NT2/D1 (cell line): ENCODE data around the gene CHP2.
A peak's percentile ranks its signal among the peaks of the same experiment; 100 is the strongest.
"Not testable (repeated sequence)": the region's sequence is repeated elsewhere in the genome, so short reads cannot be mapped to it uniquely, and the experiment has no call there.

Source experiments
- DNase-seq: peaks from one replicate; pipeline ENCODE4 v3.0.0-alpha.2; 2011; ENCODE audit warnings: low read depth, low spot score
- H3K27me3 ChIP-seq: 2 replicates; pipeline ENCODE4 v1.6.0; 2011; ENCODE audit warnings: mild to moderate bottlenecking; ENCODE audit not compliant: insufficient read length, insufficient read depth
- H3K36me3 ChIP-seq: 2 replicates; pipeline ENCODE4 v1.6.1; 2011; ENCODE audit warnings: mild to moderate bottlenecking, low read length, mixed read lengths; ENCODE audit not compliant: insufficient read depth, insufficient read length
- H3K4me1 ChIP-seq: 2 replicates; pipeline ENCODE4 v1.5.1; 2011; ENCODE audit not compliant: insufficient read depth, insufficient read length
- H3K4me3 ChIP-seq: 2 replicates; pipeline ENCODE4 v1.5.1; 2011; ENCODE audit warnings: low read depth; ENCODE audit not compliant: insufficient read length
- H3K9ac ChIP-seq: 2 replicates; pipeline ENCODE4 v1.6.0; 2011; ENCODE audit warnings: low read depth; ENCODE audit not compliant: insufficient read length
- H3K9me3 ChIP-seq: 2 replicates; pipeline ENCODE4 v1.5.1; 2011; ENCODE audit warnings: mild to moderate bottlenecking, low read length; ENCODE audit not compliant: insufficient read depth
- SUZ12 ChIP-seq: IDR thresholded peaks from 2 replicates; pipeline ENCODE4 v1.6.1; 2011; ENCODE audit not compliant: insufficient read length, insufficient read depth; ENCODE audit errors: extremely low read depth
- YY1 ChIP-seq: IDR thresholded peaks from 2 replicates; pipeline ENCODE4 v1.6.1; 2011; ENCODE audit not compliant: insufficient read length, insufficient read depth
- ZNF274 ChIP-seq: IDR thresholded peaks from 2 replicates; pipeline ENCODE4 v1.6.1; 2011; ENCODE audit warnings: mild to moderate bottlenecking, low read depth, low read length

Gene CHP2

DNA sequence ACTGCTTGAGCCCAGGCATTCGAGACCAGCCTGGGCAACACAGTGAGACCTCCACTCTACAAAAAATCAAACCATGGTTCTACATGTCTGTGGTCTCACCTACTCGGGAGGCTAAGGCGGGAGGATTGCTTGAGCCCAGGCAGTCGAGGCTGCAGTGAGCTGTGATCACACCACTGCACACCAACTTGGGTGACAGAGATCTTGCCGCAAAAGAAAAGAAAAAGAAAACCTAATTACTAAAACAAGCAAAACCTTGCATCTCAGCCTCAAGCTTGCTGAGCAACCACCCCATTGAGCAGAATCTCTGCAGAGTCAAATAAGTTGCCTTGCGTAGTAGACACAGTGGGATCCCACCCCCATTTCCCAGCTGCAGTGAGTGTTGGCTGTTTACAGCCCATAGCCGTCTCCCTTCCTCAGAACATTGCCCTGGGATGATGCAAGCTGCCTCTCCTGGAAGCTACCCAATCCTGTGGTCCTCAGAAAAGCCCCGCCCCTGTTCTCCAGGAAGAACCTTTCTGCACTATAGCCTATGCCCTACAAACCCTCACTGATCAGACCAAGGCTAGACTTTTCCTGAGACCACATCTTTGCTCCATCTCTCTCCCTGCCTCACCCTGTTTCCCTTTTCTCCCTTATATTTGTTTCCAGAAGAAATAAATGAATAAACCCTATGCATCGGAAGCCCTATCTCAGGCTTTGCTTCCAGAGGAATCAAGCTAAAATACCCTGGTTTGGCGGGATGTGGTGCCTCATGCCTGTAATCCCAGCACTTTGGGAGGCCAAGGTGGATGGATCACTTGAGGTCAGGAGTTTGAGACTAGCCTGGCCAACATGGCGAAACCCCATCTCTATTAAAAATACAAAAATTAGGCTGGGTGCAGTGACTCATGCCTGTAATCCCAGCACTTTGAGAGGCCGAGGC is 25.1 kb upstream of the CHP2 start:
- H3K4me3 ChIP-seq: no peak overlapping the region
- DNase-seq: peak; percentile 8

DNA sequence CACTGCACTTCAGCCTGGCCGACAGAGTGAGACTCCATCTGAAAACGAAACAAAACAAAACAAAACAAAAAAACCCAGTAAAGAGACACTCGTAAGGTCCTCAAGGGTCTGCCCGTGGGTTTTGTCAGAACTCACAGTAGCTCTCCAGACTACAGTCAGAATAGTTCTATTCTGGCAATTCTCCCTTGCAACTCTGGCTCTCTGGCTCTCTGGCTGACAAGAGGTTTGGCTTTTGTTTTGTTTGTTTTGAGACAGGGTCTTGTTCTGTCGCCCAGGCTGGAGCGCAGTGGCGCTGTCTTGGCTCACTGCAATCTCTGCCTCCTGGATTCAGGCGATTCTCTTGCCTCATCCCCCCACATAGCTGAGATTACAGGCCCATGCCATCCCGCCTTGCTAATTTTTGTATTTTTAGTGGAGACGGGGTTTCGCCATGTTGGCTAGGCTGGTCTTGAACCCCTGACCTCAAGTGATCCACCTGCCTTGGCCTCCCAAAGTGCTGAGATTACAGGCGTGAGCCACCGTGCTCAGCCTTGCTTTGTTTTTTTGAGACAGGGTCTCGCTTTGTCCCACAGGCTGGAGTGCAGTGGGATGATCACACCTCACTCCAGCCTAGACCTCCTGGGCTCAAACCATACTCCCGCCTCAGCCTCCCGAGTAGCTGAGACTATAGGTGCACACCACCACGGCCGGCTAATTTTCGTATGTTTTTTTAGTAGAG is 20.5 kb upstream of the CHP2 start:
- Histone ChIP-seq H3K9ac (no peak overlapping the region), H3K27me3 (no peaks in the 10 kb centered on the region), H3K4me1 (peaks cover 1% of the 10 kb centered on the region), H3K36me3 (no peaks in the 10 kb centered on the region), H3K9me3 (no peaks in the 10 kb centered on the region), H3K4me3 (no peak overlapping the region)
- no peak for DNase-seq
- TF ChIP-seq SUZ12 (no peak), YY1 (no peak), ZNF274 (no peak)

More for the DNA sequence above, 25.1 kb upstream of the CHP2 start:
- TF ChIP-seq ZNF274: no peak
- TF ChIP-seq YY1: no peak
- TF ChIP-seq SUZ12: no peak
- Histone ChIP-seq H3K9me3 (no peaks in the 10 kb centered on the region), H3K27me3 (no peaks in the 10 kb centered on the region), H3K36me3 (no peaks in the 10 kb centered on the region), H3K9ac (no peak overlapping the region), H3K4me1 (peaks cover 2% of the 10 kb centered on the region)

DNA sequence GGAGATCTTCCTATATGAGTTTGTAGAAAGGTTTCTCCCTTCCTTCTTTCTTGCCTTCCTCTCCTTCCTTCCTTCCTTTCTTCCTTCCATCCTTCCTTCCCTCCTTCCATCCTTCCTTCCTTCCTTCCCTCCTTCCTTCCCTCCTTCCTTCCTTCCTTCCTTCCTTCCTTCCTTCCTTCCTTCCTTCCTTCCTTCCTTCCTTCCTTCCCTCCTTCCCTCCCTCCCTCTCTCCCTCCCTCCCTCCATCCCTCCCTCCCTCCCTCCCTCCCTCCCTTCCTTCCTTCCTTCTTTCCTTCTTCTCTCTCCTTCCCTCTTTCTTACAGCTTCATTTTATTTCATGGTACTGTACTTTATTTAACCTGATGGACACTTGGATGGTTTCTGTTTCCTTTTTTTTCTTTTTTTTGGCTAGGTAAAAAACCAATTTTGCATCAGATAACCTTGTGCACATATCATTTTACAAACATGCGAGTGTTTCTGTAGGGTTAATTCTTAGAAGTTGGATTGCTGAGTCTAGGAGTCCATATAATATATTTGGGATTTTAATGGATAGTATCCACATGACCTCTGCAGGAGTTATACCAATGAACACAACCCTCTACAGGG is 17.3 kb upstream of the CHP2 start:
- H3K36me3 ChIP-seq, H3K4me3 ChIP-seq, H3K27me3 ChIP-seq, DNase-seq, H3K4me1 ChIP-seq, H3K9ac ChIP-seq, H3K9me3 ChIP-seq: not testable (repeated sequence)

DNA sequence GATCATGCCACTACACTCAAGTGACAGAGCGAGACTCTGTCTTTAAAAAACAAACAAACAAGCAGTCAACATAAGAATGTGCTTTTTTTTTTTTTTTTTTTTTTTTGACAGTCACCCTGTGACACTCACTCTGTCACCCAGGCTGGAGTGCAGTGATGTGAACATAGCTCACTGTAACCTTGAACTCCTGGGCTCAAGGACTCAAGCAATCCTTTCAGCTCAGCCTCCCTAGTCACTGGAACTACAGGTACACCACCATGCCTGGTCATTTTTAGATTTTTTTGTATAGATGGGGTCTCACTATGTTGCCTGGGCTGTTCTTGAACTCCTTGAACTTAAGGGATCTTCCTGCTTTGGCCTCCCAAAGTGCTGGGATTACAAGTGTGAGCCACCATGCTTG is 15.3 kb upstream of the CHP2 start:
- Histone ChIP-seq H3K36me3 (no peaks in the 10 kb centered on the region), H3K4me3 (no peak overlapping the region), H3K4me1 (no peaks in the 10 kb centered on the region), H3K9me3 (no peaks in the 10 kb centered on the region), H3K9ac (no peak overlapping the region), H3K27me3 (no peaks in the 10 kb centered on the region)
- DNase-seq: no peak
- TF ChIP-seq SUZ12: no peak
- no peak for TF ChIP-seq YY1
- no peak for TF ChIP-seq ZNF274

DNA sequence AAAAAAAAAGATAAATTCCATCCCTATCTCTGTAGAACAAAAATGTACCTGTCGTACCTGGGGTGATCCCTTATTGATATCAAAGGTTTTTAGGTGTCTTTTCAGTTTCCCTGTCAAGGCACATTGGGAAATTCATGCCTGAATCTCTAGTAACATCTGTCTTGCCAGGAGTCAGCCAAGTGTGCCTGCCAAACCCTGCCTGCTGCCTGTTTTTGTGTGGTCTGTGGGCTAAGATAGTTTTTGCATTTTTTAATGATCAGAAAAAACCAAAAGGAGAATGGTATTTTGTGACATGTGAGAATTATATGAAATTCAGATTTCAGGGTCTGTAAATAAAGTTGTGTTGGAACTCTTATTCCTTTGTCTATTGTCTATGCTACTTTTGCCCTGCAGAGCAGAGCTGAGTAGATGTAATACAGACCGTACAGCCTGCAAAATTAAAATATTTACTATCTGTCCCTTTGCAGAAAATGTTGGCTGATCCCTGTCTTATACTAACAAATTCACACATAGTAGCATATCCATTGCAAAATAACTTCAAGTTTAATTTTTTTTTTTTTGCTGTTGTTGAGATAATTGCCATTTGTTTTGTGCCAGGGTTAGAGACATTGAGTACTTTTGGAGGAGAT is 13.0 kb upstream of the CHP2 start:
- Histone ChIP-seq H3K36me3 (no peaks in the 10 kb centered on the region), H3K9ac (no peak overlapping the region), H3K4me3 (no peak overlapping the region), H3K27me3 (peaks cover 2% of the 10 kb centered on the region), H3K4me1 (no peaks in the 10 kb centered on the region), H3K9me3 (no peaks in the 10 kb centered on the region)
- DNase-seq: no peak
- TF ChIP-seq YY1: no peak
- TF ChIP-seq ZNF274: no peak
- no peak for TF ChIP-seq SUZ12

DNA sequence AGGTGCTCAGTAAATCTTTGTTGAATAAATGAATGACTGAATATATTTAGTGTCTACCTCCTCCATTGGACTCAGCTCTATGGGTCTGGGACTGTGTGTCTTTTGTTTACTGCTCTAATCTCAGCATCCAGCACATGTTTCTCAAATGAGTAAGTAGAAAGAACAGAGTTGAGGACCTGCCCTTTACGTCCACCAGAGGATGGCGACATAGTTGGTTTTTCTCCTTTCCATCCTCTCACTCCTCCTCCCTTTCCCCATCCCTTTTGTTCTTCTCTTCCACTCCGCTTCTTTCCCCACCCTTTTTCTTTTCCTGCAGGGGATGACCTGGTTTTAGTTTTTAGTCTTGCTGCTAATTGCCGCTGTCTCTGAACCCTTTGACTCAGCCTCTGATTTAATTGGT is 12.1 kb upstream of the CHP2 start:
- H3K27me3 ChIP-seq: peaks cover 2% of the 10 kb centered on the region
- H3K9me3 ChIP-seq: no peaks in the 10 kb centered on the region
- H3K36me3 ChIP-seq: no peaks in the 10 kb centered on the region
- peak; percentile 16 for DNase-seq
- TF ChIP-seq ZNF274 (no peak), YY1 (no peak), SUZ12 (no peak)
- no peaks in the 10 kb centered on the region for H3K4me1 ChIP-seq
- H3K4me3 ChIP-seq: no peak overlapping the region
- H3K9ac ChIP-seq: no peak overlapping the region

DNA sequence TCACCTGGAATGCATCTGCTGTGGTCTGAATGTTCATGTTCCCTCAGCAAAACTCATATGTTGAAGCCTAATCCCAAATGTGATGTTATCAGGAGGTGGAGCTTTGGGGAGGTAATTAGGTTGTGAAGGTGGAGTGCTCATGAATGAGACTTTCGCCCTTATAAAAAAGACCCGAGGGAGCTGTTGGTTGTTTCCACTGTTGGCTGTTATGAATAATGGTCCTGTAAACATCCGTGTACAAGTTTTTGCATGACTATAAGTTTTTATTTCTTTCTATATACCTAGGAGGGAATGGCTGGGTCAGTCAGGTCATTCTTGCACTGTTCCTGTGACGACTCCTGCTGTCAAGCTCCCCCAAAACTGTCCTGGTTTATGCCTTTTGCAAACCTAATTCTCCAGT is 9.6 kb upstream of the CHP2 start:
- H3K9ac ChIP-seq: no peak overlapping the region
- H3K36me3 ChIP-seq: no peaks in the 10 kb centered on the region
- no peaks in the 10 kb centered on the region for H3K4me1 ChIP-seq
- no peak for TF ChIP-seq SUZ12
- no peak for TF ChIP-seq YY1
- TF ChIP-seq ZNF274: no peak
- no peak for DNase-seq
- H3K9me3 ChIP-seq: no peaks in the 10 kb centered on the region
- no peak overlapping the region for H3K4me3 ChIP-seq
- H3K27me3 ChIP-seq: peaks cover 2% of the 10 kb centered on the region
